ENCODE data around the gene IGSF21. TPM values are rescaled to one million over a fixed set of nuclear protein-coding genes. Genes with fewer than 3 reads are reported as not detected.

IGSF21 gene
- total RNA-seq, 4 donors from 2014 or later, result 0.31 to 3.5 (median 1.7) TPM

- no peaks in the 10 kb centered on the region for H3K4me1 ChIP-seq
- no peak for ATAC-seq
- H3K27ac ChIP-seq, result no peak overlapping the region
- WGBS, 2 donors (ENCODE audit: low coverage in 1 of 2), result 0% methylated on average over 1 of the region's 3 CpGs; no CpG with 5 or more reads in 1 of the 2 donors
- H3K27me3 ChIP-seq, result peaks cover 50% of the 10 kb centered on the region
- TF ChIP-seq POLR2AphosphoS5 (IDR thresholded peaks at IDR 0.05) (no peak), POLR2A (IDR thresholded peaks at IDR 0.05) (no peak), CTCF (IDR thresholded peaks at IDR 0.05) (no peak), EP300 (IDR thresholded peaks at IDR 0.05) (no peak)
- H3K9me3 ChIP-seq, result no peaks in the 10 kb centered on the region
- no peak overlapping the region for H3K4me3 ChIP-seq
- H3K36me3 ChIP-seq, result no peaks in the 10 kb centered on the region
Observed at GRCh38 chr1:18344755-18345154, 237.2 kb downstream of the IGSF21 start.

GRCh38 chr1:18347559-18347958, 240.0 kb downstream of the IGSF21 start:
- WGBS, 2 donors (ENCODE audit: low coverage in 1 of 2), result 67 to 100% methylated on average over 1 to 3 of the region's 5 CpGs

GRCh38 chr1:18348354-18348753, 240.8 kb downstream of the IGSF21 start:
- no peak for ATAC-seq
- TF ChIP-seq CTCF (IDR thresholded peaks at IDR 0.05), result no peak
- TF ChIP-seq POLR2A (IDR thresholded peaks at IDR 0.05), result no peak
- no peak for TF ChIP-seq EP300 (IDR thresholded peaks at IDR 0.05)
- no peak for TF ChIP-seq POLR2AphosphoS5 (IDR thresholded peaks at IDR 0.05)
- no peaks in the 10 kb centered on the region for H3K36me3 ChIP-seq
- H3K27ac ChIP-seq, result no peak overlapping the region
- WGBS, 2 donors (ENCODE audit: low coverage in 1 of 2), result 40% methylated on average over 1 of the region's 3 CpGs; no CpG with 5 or more reads in 1 of the 2 donors
- no peak overlapping the region for H3K4me3 ChIP-seq
- peaks cover 71% of the 10 kb centered on the region for H3K27me3 ChIP-seq
- no peaks in the 10 kb centered on the region for H3K4me1 ChIP-seq
- no peaks in the 10 kb centered on the region for H3K9me3 ChIP-seq

More at GRCh38 chr1:18347559-18347958, 240.0 kb downstream of the IGSF21 start:
- no peaks in the 10 kb centered on the region for H3K4me1 ChIP-seq
- H3K27ac ChIP-seq, result no peak overlapping the region
- H3K27me3 ChIP-seq, result peaks cover 69% of the 10 kb centered on the region
- no peak overlapping the region for H3K4me3 ChIP-seq
- no peak for TF ChIP-seq EP300 (IDR thresholded peaks at IDR 0.05)
- TF ChIP-seq POLR2A (IDR thresholded peaks at IDR 0.05), result no peak
- TF ChIP-seq POLR2AphosphoS5 (IDR thresholded peaks at IDR 0.05), result no peak
- no peak for TF ChIP-seq CTCF (IDR thresholded peaks at IDR 0.05)
- no peak for ATAC-seq
- no peaks in the 10 kb centered on the region for H3K36me3 ChIP-seq
- no peaks in the 10 kb centered on the region for H3K9me3 ChIP-seq

GRCh38 chr1:18350747-18351146, 243.1 kb downstream of the IGSF21 start:
- H3K27me3 ChIP-seq, result peaks cover 77% of the 10 kb centered on the region
- WGBS, 2 donors (ENCODE audit: low coverage in 1 of 2), result 79 to 100% methylated on average over 6 to 13 of the region's 18 CpGs
- TF ChIP-seq POLR2AphosphoS5 (IDR thresholded peaks at IDR 0.05) (no peak), POLR2A (IDR thresholded peaks at IDR 0.05) (no peak), EP300 (IDR thresholded peaks at IDR 0.05) (no peak), CTCF (IDR thresholded peaks at IDR 0.05) (no peak)

GRCh38 chr1:18351735-18352134, 244.1 kb downstream of the IGSF21 start:
- peaks cover 79% of the 10 kb centered on the region for H3K27me3 ChIP-seq
- no peaks in the 10 kb centered on the region for H3K36me3 ChIP-seq
- H3K4me1 ChIP-seq, result no peaks in the 10 kb centered on the region
- ATAC-seq, result no peak
- no peak overlapping the region for H3K27ac ChIP-seq
- TF ChIP-seq EP300 (IDR thresholded peaks at IDR 0.05), result no peak
- no peak for TF ChIP-seq POLR2AphosphoS5 (IDR thresholded peaks at IDR 0.05)
- no peak for TF ChIP-seq CTCF (IDR thresholded peaks at IDR 0.05)
- TF ChIP-seq POLR2A (IDR thresholded peaks at IDR 0.05), result no peak
- H3K9me3 ChIP-seq, result no peaks in the 10 kb centered on the region
- no peak overlapping the region for H3K4me3 ChIP-seq
- WGBS, 2 donors (ENCODE audit: low coverage in 1 of 2), result 69 to 70% methylated on average over 5 of the region's 10 CpGs

More at GRCh38 chr1:18350747-18351146, 243.1 kb downstream of the IGSF21 start:
- no peak overlapping the region for H3K27ac ChIP-seq
- ATAC-seq, result no peak
- no peak overlapping the region for H3K4me3 ChIP-seq
- no peaks in the 10 kb centered on the region for H3K4me1 ChIP-seq
- no peaks in the 10 kb centered on the region for H3K36me3 ChIP-seq
- no peaks in the 10 kb centered on the region for H3K9me3 ChIP-seq

Measured in gastroesophageal sphincter (tissue), 4 donors.